ENCODE data around the gene ATF4. TPM values are rescaled to one million over a fixed set of nuclear protein-coding genes. Genes with fewer than 3 reads are reported as not detected.
"Not testable (repeated sequence)": the region's sequence is repeated elsewhere in the genome, so short reads cannot be mapped to it uniquely, and the experiment has no call there.

The ATF4 gene
- total RNA-seq, 4 donors from 2014 or later, result 258 to 714 (median 610) TPM

DNA sequence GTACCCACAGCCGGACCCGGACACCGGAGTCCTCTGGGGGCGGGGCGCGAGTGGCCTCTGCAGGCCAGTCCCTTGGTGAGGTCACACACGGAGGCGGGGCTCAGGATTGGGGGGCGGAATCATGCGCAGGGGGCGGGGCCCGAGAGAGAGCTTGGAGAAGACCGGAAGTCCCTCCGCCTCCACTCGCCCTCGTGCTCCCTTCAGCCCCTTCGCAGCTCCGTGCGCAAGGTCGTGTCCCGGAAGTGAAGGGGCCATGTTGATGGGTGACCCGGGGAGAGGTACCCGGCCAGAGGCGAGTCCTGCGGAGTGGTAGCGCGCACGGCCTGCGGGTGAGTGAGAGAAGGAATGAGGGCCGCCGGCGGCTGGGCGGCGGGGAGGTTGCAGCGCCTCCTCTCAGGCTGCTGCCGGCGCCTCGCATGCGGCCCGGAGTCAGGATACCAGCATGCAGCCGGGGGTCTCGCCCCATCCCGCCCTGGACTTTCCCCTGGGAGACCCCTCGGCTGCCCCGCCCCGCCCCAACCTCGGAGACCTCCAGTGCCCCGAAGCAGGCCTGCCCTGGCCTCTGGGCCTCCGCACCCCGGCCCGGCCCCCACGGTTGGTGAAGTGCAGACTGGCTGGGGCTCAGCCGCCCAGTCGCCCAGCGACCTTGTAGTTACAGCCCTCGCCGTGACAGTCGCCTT is 18.1 kb upstream of the ATF4 start, which contains the start of gene MIEF1:
TSS of gene MIEF1 (plus strand) at position 182 of the 680 bp plus-strand sequence. CDS start 9,005 bp downstream, outside the sequence.
- peak; percentile 97 for DNase-seq (ENCODE audit: low spot score)
- TF ChIP-seq, protein P1, sequence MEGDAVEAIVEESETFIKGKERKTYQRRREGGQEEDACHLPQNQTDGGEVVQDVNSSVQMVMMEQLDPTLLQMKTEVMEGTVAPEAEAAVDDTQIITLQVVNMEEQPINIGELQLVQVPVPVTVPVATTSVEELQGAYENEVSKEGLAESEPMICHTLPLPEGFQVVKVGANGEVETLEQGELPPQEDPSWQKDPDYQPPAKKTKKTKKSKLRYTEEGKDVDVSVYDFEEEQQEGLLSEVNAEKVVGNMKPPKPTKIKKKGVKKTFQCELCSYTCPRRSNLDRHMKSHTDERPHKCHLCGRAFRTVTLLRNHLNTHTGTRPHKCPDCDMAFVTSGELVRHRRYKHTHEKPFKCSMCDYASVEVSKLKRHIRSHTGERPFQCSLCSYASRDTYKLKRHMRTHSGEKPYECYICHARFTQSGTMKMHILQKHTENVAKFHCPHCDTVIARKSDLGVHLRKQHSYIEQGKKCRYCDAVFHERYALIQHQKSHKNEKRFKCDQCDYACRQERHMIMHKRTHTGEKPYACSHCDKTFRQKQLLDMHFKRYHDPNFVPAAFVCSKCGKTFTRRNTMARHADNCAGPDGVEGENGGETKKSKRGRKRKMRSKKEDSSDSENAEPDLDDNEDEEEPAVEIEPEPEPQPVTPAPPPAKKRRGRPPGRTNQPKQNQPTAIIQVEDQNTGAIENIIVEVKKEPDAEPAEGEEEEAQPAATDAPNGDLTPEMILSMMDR (IDR thresholded peaks at IDR 0.05), result no peak
- ATAC-seq (ENCODE audit: low FRiP score), result peak; percentile 94

DNA sequence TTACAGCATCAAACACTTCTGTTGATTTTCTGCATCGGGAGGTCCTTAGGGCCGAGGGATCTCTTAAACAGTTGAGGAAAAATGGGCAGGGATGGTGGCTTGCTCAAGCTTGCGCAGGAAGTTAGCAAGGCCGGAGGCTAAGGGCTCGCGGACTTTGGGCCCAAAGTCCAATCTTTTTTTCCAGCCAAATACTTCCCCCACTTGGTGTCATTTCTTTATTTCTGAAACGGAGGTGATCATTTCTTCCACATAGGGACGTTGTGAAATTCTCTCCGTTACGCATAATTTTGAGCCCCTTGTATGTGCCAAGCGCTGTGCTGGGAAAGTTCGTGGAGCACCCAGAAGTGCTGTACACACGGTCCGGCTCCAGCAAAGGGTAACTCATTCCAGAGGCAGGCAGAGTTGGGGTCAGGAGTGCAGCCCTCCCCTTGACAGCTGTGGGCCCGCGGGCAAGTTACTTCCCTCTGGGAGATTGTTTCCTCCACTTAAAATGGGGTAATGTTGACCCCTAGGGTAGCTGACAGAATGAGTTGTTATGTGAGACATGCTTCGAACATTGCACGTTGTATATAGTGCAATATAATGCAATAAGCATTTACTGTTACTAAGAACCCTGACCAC is 17.5 kb upstream of the ATF4 start:
- no peak for ATAC-seq (ENCODE audit: low FRiP score)
- TF ChIP-seq, protein P1 (IDR thresholded peaks at IDR 0.05), result no peak

DNA sequence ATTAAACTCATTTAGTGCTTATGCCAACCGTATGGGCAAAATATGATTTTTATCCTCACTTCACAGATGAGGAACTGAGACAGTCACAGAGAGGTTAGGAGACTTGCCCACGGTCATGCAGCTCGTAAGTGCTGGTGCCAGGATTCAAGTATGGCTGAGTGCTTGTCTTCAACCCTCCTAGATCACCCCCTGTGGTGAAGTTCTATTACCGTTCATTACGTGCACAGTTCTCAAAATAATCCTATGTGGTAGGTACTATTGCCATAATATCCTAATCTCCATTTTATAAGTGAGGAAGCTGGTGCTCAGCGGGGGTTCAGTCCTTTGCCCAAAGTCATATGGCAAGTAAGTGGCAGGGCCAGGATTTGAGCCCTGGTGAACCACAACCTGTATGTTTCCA is 16.7 kb upstream of the ATF4 start:
- TF ChIP-seq, protein P1 (IDR thresholded peaks at IDR 0.05), result no peak
- DNase-seq (ENCODE audit: low spot score) (no peak), ATAC-seq (ENCODE audit: low FRiP score) (no peak)

More for the DNA sequence above, 17.5 kb upstream of the ATF4 start:
- DNase-seq (ENCODE audit: low spot score), result no peak

DNA sequence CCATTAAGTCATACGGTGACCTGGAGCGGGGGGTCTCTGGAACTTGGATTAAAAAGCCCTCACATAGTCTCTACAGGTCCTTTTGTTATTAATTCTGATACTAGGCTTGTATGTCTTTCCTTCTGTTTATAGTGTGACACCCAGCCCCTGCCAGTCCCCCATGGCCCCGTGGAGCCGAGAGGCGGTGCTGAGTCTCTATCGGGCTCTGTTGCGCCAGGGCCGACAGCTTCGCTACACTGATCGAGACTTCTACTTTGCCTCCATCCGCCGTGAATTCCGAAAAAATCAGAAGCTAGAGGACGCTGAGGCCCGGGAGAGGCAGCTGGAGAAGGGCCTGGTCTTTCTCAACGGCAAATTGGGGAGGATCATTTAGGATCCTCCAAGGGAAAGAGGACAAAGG is 16.3 kb upstream of the ATF4 start:
- ATAC-seq (ENCODE audit: low FRiP score) (no peak), DNase-seq (ENCODE audit: low spot score) (no peak)
- TF ChIP-seq, protein P1 (IDR thresholded peaks at IDR 0.05), result no peak

DNA sequence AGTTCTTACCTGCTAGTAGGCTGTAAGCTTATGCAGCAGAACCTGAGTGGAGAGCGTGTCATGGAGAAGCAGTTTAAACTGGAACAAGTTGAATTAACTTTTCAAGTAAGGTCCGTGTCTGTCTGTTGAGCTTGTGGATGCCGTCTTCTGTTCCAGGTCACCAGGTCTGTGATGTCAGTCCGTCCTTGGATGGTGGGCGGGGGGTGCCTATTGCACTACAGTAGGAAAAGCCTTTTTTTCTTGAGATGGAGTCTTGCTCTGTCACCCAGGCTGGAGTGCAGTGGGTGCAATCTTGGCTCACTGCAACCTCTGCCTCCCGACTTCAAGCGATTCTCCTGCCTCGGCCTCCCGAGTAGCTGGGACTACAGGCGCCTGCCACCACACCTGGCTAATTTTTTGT is 13.3 kb upstream of the ATF4 start:
- not testable (repeated sequence) for ATAC-seq (ENCODE audit: low FRiP score); DNase-seq (ENCODE audit: low spot score)

DNA sequence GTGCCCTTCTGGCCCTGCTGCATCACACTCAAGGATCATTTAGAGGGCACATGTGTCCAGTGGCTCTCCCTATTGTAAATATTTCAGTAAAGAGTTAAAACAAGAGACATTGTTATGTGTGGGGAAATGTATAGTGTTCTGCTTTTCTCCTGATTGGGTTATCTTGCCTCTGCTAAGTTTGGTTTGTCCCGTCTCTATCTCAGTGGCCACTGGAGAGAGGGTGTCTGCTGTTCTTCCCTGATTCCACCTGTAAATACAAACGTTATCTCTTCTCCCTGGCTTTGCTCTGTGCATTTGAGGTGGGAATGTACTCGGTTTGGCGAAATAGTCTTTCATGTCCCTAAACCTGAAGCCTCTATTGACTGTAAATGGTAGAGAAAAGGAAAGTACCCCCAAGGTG is 12.0 kb upstream of the ATF4 start:
- no peak for ATAC-seq (ENCODE audit: low FRiP score)
- DNase-seq (ENCODE audit: low spot score), result no peak
- TF ChIP-seq, protein P1 (IDR thresholded peaks at IDR 0.05), result no peak

DNA sequence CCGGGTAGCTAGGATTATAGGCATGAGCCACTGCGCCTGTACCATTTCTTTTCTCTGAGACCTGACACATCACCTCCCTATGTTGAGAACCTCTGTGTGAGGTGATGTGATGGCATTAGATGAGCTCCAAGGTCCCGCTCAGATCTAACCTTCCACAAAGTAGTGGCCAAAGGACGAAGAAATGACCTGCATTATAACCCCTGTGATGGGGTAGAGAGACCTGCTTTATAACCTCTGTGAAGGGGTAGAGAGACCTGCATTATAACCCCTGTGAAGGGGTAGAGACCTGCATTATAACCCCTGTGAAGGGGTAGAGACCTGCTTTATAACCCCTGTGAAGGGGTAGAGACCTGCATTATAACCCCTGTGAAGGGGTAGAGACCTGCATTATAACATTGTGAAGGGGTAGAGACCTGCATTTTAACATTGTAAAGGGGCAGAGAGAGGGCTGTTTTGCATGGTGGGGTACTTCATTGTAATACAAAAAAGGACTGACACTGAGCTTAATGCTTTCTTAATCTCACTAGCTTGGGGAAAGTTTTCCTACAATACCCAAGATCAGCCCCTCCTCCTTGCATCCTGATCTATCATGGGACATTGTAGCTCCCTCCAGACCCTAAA is 9.7 kb upstream of the ATF4 start:
- TF ChIP-seq, protein P1 (IDR thresholded peaks at IDR 0.05), result no peak
- no peak for DNase-seq (ENCODE audit: low spot score)
- no peak for ATAC-seq (ENCODE audit: low FRiP score)
